GM18526 (cell line): ENCODE data around the gene FTH1.

Experiments
- POLR2A ChIP-seq: IDR thresholded peaks from 3 replicates; pipeline ENCODE4 v1.6.1; 2011; ENCODE audit not compliant: insufficient read length; ENCODE audit errors: extremely low read depth

The FTH1 gene

GRCh38 chr11:61959114-61959513, 8.3 kb downstream of the FTH1 start:
- TF ChIP-seq POLR2A = no peak

GRCh38 chr11:61958590-61958989, 8.8 kb downstream of the FTH1 start:
- TF ChIP-seq POLR2A = no peak

GRCh38 chr11:61957021-61957770, 10.2 kb downstream of the FTH1 start:
- TF ChIP-seq POLR2A = no peak

GRCh38 chr11:61956191-61957020, 11.0 kb downstream of the FTH1 start:
- no peak for TF ChIP-seq POLR2A

- TF ChIP-seq POLR2A = no peak
These were observed 11.9 kb downstream of the FTH1 start for GRCh38 chr11:61955422-61956135.

- TF ChIP-seq POLR2A = no peak
These were observed 12.5 kb downstream of the FTH1 start for GRCh38 chr11:61954851-61955421.

- TF ChIP-seq POLR2A = no peak
These were observed 13.2 kb downstream of the FTH1 start for GRCh38 chr11:61954106-61954850.

- TF ChIP-seq POLR2A = no peak
These were observed 14.6 kb downstream of the FTH1 start for GRCh38 chr11:61952882-61953281.

- no peak for TF ChIP-seq POLR2A
These were observed 15.8 kb downstream of the FTH1 start for GRCh38 chr11:61951484-61952135.

GRCh38 chr11:61950035-61950547, 17.3 kb downstream of the FTH1 start, which contains the start of gene BEST1:
BEST1 (plus strand) TSS chr11:61950351; CDS start chr11:61951807, 1,456 bp downstream.
- no peak for TF ChIP-seq POLR2A

GRCh38 chr11:61949169-61950034, 18.0 kb downstream of the FTH1 start:
- TF ChIP-seq POLR2A = no peak

- no peak for TF ChIP-seq POLR2A
These were observed 18.9 kb downstream of the FTH1 start for GRCh38 chr11:61948505-61948904.

- no peak for TF ChIP-seq POLR2A
These were observed 19.8 kb downstream of the FTH1 start for GRCh38 chr11:61947486-61948210.

- TF ChIP-seq POLR2A = no peak
These were observed 20.5 kb downstream of the FTH1 start for GRCh38 chr11:61946894-61947293.
